ENCODE measurements around the gene WWC2.

The WWC2 gene

DNA sequence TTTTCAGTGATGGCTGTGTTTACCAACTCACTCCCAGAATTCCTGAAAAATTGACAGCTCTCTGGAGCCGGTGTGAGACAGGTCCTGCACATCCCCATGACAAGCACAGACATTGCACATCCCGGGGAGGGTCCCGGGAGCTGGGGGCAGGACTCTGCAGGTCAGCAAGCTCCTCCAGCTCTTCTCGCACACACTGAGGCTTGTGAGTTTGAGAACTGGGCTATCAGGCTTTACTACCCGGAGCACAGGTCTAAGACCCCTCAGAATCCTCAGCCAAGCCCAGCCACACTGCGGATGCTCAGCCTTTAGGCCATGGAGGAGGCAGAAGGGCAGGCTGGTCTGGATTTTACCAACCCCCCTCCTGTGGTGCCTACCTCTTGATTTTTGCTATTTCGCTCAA is 228.8 kb downstream of the WWC2 start:
- DNase-seq (ENCODE audit: low read depth in 2 of 2, low spot score in 1 of 2) = no peak

GRCh38 chr4:183328832-183329231 is 229.8 kb downstream of the WWC2 start:
- no peak for DNase-seq (ENCODE audit: low read depth in 2 of 2, low spot score in 1 of 2)

DNA sequence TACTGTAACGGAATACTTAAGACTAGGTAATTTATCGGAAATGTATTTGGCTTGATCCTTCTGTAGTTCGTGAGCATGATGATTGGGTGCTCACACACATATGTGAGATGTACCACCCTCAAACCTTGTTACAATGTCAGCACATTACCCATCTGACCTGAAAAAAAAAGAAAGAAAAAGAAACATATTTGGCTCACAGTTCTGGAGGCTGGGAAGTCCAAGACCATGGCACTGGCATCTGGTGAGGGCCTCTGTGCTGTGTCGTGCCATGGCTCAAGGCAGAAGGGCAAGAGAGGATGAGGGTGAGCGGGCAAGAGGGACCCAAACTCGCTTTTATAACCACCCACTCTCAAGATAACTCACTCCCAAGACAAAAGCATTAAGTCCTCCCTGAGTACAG is 230.2 kb downstream of the WWC2 start:
- no peak for DNase-seq (ENCODE audit: low read depth in 2 of 2, low spot score in 1 of 2)

GRCh38 chr4:183329954-183330742 is 231.1 kb downstream of the WWC2 start:
- DNase-seq (ENCODE audit: low read depth in 2 of 2, low spot score in 1 of 2) = no peak

- DNase-seq (ENCODE audit: low read depth in 2 of 2, low spot score in 1 of 2) = no peak
Observed at GRCh38 chr4:183330841-183331240, 231.8 kb downstream of the WWC2 start.

GRCh38 chr4:183332447-183332846 is 233.4 kb downstream of the WWC2 start:
- DNase-seq (ENCODE audit: low read depth in 2 of 2, low spot score in 1 of 2) = no peak

- DNase-seq (ENCODE audit: low read depth in 2 of 2, low spot score in 1 of 2) = no peak
Observed at GRCh38 chr4:183333202-183333601, 234.1 kb downstream of the WWC2 start.

DNA sequence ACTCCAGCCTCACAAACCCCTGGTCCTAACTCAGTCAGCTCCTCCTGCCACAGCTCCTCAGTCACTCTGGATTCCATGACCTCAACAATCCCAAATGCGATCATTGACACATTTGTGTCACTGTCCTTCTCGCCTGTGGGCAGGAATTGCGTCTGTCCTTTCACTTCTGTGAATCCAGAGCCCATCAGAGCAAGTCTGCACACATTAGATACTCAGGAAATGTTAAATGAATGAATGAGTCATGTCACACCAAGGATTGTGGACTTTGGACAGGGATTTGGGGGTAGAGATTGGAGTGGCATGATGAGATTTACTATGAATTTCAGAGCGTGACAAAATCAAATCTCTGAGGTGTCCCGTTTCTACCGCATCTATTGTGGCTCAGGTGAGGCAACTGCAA is 234.9 kb downstream of the WWC2 start:
- DNase-seq (ENCODE audit: low read depth in 2 of 2, low spot score in 1 of 2) = no peak

DNA sequence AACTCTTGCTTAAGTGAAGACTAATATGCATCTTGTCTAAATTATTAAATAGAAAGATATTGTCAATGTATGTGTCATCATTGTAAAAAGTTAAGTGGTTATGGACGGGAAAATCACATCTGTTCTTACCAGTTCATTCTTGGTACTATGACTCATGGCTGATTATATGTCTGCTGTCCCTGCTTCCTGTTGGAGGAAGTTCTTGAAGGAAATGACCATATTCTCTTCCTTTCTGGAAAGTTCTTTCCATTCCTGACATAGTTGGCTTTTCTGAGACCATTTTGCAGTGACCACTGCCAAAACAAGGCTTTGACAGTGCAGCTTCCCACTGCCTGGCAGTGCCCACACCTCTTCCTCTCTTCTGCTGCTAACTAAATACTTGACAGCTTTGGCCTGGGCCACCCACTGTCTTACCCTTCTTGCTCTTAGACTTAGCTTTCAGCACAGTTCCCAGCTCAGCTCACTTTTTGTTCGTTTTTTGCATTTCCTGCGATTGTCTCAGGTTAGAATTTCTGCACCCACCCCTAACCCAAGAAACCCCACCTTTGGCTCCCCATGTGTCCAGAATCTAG is 236.4 kb downstream of the WWC2 start:
- no peak for DNase-seq (ENCODE audit: low read depth in 2 of 2, low spot score in 1 of 2)

DNA sequence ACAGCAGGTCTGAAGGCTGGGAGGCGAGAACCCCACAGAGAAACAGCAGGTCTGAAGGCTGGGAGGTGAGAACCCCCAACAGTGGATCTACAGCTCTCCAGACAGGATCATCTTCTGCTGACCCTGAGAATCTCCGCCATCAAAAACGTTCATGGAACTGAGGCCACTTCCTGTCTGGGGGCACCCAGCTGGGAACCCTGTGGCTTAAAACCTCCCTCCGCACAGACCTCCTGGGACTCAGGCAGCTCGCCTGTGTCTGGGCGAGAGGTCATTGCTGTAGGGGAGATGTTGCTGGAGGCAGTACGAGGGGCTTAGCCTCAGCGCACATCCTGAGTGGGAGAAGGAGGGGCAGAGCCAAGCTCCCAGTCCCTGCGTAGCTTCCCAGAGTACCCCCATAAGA is 238.3 kb downstream of the WWC2 start:
- no peak for DNase-seq (ENCODE audit: low read depth in 2 of 2, low spot score in 1 of 2)

DNA sequence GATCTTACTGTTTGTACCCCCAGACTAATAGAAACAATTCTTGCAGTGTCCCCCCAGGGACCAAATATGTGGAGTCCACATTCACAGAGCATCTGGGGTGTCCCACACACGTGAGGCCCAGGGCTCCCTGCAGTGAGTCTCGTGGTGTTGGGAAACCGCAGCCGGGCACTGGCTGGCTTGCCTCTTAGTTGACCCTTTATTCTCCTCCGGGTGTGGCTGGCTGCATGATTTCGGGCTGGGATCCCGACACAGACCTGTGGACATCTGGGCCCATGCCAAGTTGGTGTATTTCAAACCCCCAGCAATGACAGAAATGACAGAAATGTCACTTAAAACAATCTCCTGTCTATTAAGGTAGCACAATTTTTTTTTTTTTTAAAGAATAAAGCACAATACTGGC is 238.8 kb downstream of the WWC2 start:
- DNase-seq (ENCODE audit: low read depth in 2 of 2, low spot score in 1 of 2) = no peak

DNA sequence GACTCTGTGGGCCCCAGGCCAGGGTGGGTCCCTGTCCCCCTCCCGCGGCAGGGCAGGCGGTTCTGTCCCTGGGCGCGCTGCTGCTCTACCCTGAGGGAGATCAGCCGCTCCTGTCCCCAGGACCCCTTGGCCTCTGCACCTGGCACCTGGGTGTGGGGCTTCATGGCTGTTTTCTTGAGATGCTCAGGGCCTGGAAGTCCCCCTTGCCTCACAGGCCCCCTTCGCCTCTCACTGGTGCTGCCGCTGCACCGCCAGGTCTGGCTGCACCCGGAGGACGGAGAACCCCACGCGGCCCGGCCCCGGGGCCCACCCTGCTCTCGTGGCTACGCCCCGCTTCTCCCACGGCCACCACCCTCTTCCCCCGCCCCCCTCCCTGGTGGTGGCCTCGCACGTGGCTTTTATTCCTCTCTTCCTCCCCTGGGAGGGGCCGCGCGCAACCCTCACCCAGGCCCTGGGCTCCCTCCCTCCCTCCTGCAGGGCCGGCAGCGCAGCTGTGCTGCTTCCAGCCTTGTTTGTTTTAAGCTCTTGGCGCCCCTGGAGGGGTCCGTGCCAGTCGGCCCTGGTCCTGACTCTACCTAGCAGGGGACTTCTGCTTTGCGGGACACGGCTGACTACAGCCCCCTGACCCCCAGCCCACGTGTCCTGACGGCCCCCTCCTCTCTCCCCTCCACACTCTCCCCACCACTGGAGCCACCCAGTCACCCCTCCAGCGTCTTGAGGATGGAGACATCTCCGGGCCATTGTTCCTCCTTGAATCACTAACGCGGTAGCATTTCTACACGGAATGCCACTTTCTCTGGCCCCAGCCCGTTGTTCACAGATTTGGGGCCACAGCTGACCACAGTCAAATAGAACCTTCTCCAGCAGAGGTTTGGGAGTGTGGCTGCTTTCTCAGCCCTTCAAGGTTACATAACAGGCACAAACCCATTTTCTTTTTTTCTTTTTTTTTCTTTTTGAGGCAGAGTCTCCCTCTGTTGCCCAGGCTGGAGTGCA is 243.8 kb downstream of the WWC2 start:
- DNase-seq (ENCODE audit: low read depth in 2 of 2, low spot score in 1 of 2) = no peak

GRCh38 chr4:183343730-183344129 is 244.7 kb downstream of the WWC2 start:
- DNase-seq (ENCODE audit: low read depth in 2 of 2, low spot score in 1 of 2) = no peak

DNA sequence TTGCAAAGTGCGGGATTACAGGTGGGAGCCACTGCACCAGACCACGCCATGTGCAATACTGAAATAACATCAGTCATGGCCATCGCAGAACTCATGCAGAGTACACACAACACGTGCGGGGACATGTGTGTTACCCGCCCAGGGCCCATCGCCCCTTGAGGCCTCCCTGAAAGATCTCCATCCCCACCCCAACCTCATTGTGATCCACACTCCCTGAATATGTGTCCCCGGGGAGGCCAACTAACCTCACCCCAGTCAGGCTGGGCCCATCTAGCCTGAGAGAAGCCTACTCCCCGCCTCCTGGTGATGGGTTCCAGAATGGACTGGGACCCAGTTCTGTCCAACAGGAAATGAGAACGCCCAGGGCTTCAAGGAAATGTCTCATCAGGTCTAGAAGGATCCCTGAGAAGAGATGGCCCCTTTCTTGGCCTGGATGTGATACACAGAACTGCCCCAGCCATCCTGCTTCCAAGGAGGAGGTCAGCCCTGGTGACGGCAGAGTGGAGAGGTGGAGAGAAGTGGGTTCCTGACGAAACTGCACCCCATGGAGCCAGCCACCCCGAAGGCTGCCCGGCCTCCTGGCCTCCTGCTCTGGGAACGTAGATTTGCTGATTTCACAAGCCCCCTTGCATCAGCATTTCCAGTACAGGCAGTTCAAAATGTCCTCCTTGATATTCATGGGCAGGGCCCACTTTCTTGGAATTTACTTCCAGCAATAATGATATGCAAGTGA is 245.6 kb downstream of the WWC2 start:
- no peak for DNase-seq (ENCODE audit: low read depth in 2 of 2, low spot score in 1 of 2)

- no peak for DNase-seq (ENCODE audit: low read depth in 2 of 2, low spot score in 1 of 2)
Observed at GRCh38 chr4:183345261-183345660, 246.2 kb downstream of the WWC2 start.

DNA sequence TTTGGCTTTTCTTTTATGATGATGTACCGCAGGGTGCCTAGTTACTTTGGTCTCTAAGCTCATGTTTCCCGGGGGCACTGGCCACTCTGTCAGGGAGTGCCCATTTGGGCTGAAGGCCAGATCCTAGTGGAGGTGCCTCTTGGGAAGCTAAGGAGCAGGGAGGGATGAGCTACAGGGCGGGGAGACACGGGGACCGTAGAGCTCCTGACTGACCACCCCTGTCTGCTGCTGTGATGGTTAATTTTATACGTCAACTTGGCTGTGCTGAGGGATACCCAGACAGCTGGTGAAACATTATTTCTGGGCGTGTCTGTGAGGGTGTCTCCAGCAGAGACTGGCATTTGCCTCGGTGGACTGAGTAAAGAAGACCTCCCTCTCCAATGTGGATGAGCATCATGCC is 248.1 kb downstream of the WWC2 start:
- DNase-seq (ENCODE audit: low read depth in 2 of 2, low spot score in 1 of 2) = no peak

GRCh38 chr4:183347566-183347965 is 248.5 kb downstream of the WWC2 start:
- no peak for DNase-seq (ENCODE audit: low read depth in 2 of 2, low spot score in 1 of 2)

GRCh38 chr4:183348136-183348535 is 249.1 kb downstream of the WWC2 start:
- no peak for DNase-seq (ENCODE audit: low read depth in 2 of 2, low spot score in 1 of 2)

DNA sequence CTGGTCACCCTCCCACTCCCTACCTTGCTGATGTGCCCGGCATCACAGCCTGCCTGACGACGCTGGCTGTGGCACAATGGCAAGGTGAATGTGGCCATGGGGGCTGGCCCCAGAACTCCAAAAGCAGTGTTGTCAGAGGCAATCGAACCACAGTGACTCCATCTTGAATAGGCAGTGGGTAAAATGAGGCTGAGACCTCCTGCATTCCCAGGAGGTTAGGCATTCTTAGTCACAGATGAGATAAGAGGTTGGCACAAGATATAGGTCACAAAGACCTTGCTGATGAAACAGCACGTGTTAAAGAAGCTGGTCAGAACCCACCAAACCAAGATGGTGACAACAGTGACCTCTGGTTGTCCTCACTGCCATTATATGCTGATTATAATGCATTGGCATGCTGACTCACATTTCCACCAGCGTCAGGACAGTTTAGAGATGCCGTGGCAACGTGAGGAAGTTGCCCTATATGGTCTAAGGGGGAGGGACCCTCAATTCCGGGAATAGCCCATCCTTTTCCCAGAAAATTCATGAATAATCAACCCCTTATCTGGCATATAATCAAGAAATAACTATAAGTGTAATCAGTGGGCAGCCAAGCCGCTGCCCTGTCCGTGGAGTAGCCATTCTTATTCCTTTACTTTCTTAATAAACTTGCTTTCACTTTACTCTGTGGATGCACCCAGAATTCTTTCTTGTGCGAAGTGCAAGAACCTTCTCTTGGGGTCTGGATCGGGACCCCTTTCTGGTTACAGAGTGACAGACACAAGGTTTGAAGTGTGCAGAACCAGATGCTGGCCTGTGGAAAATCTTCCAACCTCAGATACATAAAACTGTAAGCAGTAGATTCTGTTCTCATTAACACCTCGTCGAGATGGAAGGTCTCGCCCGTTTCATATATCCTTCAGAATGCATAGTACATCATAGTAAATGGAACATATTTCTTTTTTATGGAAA is 249.9 kb downstream of the WWC2 start:
- DNase-seq (ENCODE audit: low read depth in 2 of 2, low spot score in 1 of 2) = no peak

DNA sequence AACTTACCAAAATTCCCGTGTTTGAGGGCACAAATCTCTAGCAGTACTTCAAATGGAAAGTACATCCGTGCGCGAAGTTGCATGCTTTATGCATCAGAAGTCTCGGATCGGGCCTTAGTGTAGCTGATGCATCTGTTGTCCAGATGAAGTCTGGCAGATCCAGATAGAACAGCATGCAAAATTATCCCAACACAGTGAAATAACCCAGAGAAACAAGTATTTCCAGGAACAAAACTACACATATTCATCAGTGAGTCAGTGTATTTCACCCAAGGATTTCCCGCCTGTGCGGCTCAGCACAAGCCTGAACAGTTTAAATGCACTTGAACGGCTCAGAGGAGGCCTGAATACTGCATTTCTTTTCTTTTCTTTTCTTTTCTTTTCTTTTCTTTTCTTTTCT is 250.6 kb downstream of the WWC2 start:
- no peak for DNase-seq (ENCODE audit: low read depth in 2 of 2, low spot score in 1 of 2)
